Neural cell (in vitro differentiated cells): ENCODE results near the gene LOXHD1. TPM values are rescaled to one million over a fixed set of nuclear protein-coding genes. Genes with fewer than 3 reads are reported as not detected.

Source experiments
- H2AFZ ChIP-seq: fragments of 200-600, 300-800 bp; sonication (generic), shearing (Covaris generic); 2 replicates; pipeline ENCODE4 v1.6.0; 2014; ENCODE audit warnings: low read depth, mild to moderate bottlenecking, antibody characterized with exemption, low read length, moderate library complexity
- H3F3A ChIP-seq: fragments of 200-600 bp; shearing (Covaris generic); 2 replicates; pipeline ENCODE4 v1.6.1; 2016; ENCODE audit warnings: mild to moderate bottlenecking, moderate library complexity, mixed read lengths, antibody characterized with exemption, low read length; ENCODE audit not compliant: insufficient read depth, poor library complexity, severe bottlenecking
- H3K27ac ChIP-seq: fragments of 200-600, 300-800 bp; sonication (generic), shearing (Covaris generic); 2 replicates; pipeline ENCODE4 v1.5.1; 2014; ENCODE audit warnings: mild to moderate bottlenecking, low read length, moderate library complexity
- H3K27me3 ChIP-seq: fragments of 300-800, 200-600 bp; sonication (generic), shearing (Covaris generic); 2 replicates; pipeline ENCODE4 v1.6.0; 2014; ENCODE audit warnings: mild to moderate bottlenecking, low read depth, low read length, moderate library complexity; ENCODE audit not compliant: insufficient read depth
- H3K36me3 ChIP-seq: fragments of 300-800, 200-600 bp; sonication (generic), shearing (Covaris generic); 2 replicates; pipeline ENCODE4 v1.5.1; 2014; ENCODE audit warnings: mild to moderate bottlenecking, antibody characterized with exemption, low read length, moderate library complexity; ENCODE audit not compliant: insufficient read depth
- H3K4me2 ChIP-seq: fragments of 300-800, 200-600 bp; sonication (generic), shearing (Covaris generic); 2 replicates; pipeline ENCODE4 v1.6.0; 2014; ENCODE audit warnings: mild to moderate bottlenecking, low read length
- H3K4me3 ChIP-seq: fragments of 300-800, 200-600 bp; sonication (generic), shearing (Covaris generic); 2 replicates; pipeline ENCODE4 v1.5.1; 2014; ENCODE audit warnings: mild to moderate bottlenecking, low read length, moderate library complexity
- H3K79me2 ChIP-seq: fragments of 200-600 bp; shearing (Covaris generic); replicated peaks from 2 replicates; pipeline ENCODE4 v1.6.0; 2014; ENCODE audit warnings: mild to moderate bottlenecking, low read length, moderate library complexity; ENCODE audit not compliant: insufficient read depth
- H3K9ac ChIP-seq: fragments of 300-800, 200-600 bp; sonication (generic), shearing (Covaris generic); 2 replicates; pipeline ENCODE4 v1.6.1; 2016; ENCODE audit warnings: mild to moderate bottlenecking, low read length, mixed read lengths
- H3K9me2 ChIP-seq: fragments of 200-600 bp; shearing (Covaris generic); 2 replicates; pipeline ENCODE4 v1.6.1; 2016; ENCODE audit warnings: mild to moderate bottlenecking, low read length, mixed read lengths; ENCODE audit not compliant: insufficient read depth
- H3K9me3 ChIP-seq: fragments of 200-600, 300-800 bp; sonication (generic), shearing (Covaris generic); 2 replicates; pipeline ENCODE4 v1.6.1; 2016; ENCODE audit warnings: mild to moderate bottlenecking, mixed run types, low read length, moderate library complexity, mixed read lengths
- H4K20me1 ChIP-seq: fragments of 200-600 bp; shearing (Covaris generic); 2 replicates; pipeline ENCODE4 v1.6.1; 2016; ENCODE audit warnings: mild to moderate bottlenecking, mixed run types; ENCODE audit not compliant: insufficient read depth
- CTCF ChIP-seq: fragments of 450-650 bp; IDR thresholded peaks from 2 replicates; pipeline ENCODE4 v1.5.1; 2014; ENCODE audit warnings: antibody characterized with exemption, mild to moderate bottlenecking, moderate library complexity; ENCODE audit not compliant: poor library complexity, severe bottlenecking
- EP300 ChIP-seq: fragments of 450-650 bp; conservative IDR thresholded peaks from 2 replicates; pipeline ENCODE4 v1.6.1; 2014; ENCODE audit warnings: antibody characterized with exemption, mild to moderate bottlenecking, moderate library complexity; ENCODE audit not compliant: poor library complexity, severe bottlenecking
- EZH2 ChIP-seq: fragments of 200-600, 300-800 bp; shearing (Covaris generic), sonication (generic); IDR thresholded peaks from 2 replicates; pipeline ENCODE4 v1.6.1; 2014; ENCODE audit warnings: antibody characterized with exemption, low read length, borderline replicate concordance, mild to moderate bottlenecking; ENCODE audit not compliant: insufficient read depth, poor library complexity, severe bottlenecking
- MXI1 ChIP-seq: fragments of 450-650 bp; conservative IDR thresholded peaks from 2 replicates; pipeline ENCODE4 v1.6.1; 2014; ENCODE audit warnings: antibody characterized with exemption, mild to moderate bottlenecking; ENCODE audit not compliant: poor library complexity, severe bottlenecking
- POLR2AphosphoS5 ChIP-seq: IDR thresholded peaks from 2 replicates; pipeline ENCODE4 v1.6.1; 2012
- RAD21 ChIP-seq: fragments of 450-650 bp; conservative IDR thresholded peaks from 2 replicates; pipeline ENCODE4 v1.6.1; 2014; ENCODE audit warnings: antibody characterized with exemption, mild to moderate bottlenecking, moderate library complexity
- REST ChIP-seq: IDR thresholded peaks from 2 replicates; pipeline ENCODE4 v1.6.1; 2012; ENCODE audit warnings: borderline replicate concordance
- SMC3 ChIP-seq: fragments of 450-650 bp; conservative IDR thresholded peaks from 2 replicates; pipeline ENCODE4 v1.6.1; 2014; ENCODE audit warnings: antibody characterized with exemption, mild to moderate bottlenecking, moderate library complexity; ENCODE audit not compliant: poor library complexity
- TAF1 ChIP-seq: IDR thresholded peaks from 2 replicates; pipeline ENCODE4 v1.6.1; 2012; ENCODE audit warnings: low read depth
- polyA plus RNA-seq: library from polyadenylated mRNA; depleted of rRNA; stranded (reverse); fragments of >200 nt; gene quantifications from 2 replicates; pipeline ENCODE4 v1.2.3, GENCODE V29; 2014

The LOXHD1 gene
- polyA plus RNA-seq, 1 donor from 2014 or later = not detected

- TF ChIP-seq REST = no peak
These were observed 90.9 kb downstream of the LOXHD1 start (continued) for GRCh38 chr18:46566111-46566510.

GRCh38 chr18:46565256-46565655 lies 91.8 kb downstream of the LOXHD1 start:
- Histone ChIP-seq H3K36me3 (no peaks in the 10 kb centered on the region), H3K4me3 (no peak overlapping the region), H3K79me2 (no peaks in the 10 kb centered on the region), H3K27ac (no peak overlapping the region), H3K9me3 (no peaks in the 10 kb centered on the region), H3K4me2 (no peak overlapping the region), H3K27me3 (no peaks in the 10 kb centered on the region), H3K9me2 (no peaks in the 10 kb centered on the region), H4K20me1 (no peaks in the 10 kb centered on the region), H2AFZ (no peak overlapping the region), H3F3A (no peaks in the 10 kb centered on the region), H3K9ac (no peak overlapping the region)
- TF ChIP-seq RAD21 = no peak
- no peak for TF ChIP-seq POLR2AphosphoS5
- no peak for TF ChIP-seq EP300
- no peak for TF ChIP-seq TAF1
- TF ChIP-seq EZH2 = no peak
- no peak for TF ChIP-seq REST
- TF ChIP-seq SMC3 = no peak
- TF ChIP-seq CTCF = no peak
- TF ChIP-seq MXI1 = no peak
